IPS DF 4.7 (cell line): ENCODE results near the gene MRPL53.

Experiments used
- DNase-seq: peaks from one replicate; pipeline ENCODE4 v3.0.0-alpha.2; 2013; ENCODE audit warnings: low spot score; ENCODE audit errors: extremely low read depth

The MRPL53 gene

GRCh38 chr2:74472086-74472944 is at the start of gene MRPL53:
MRPL53 (minus strand) TSS chr2:74472680; CDS start chr2:74472660, 20 bp downstream.
- no peak for DNase-seq

- no peak for DNase-seq
Measured at GRCh38 chr2:74516650-74517049, 44.2 kb upstream of the MRPL53 start.

- DNase-seq: no peak
Measured at GRCh38 chr2:74515981-74516633, 43.6 kb upstream of the MRPL53 start.

- DNase-seq: no peak
Measured at GRCh38 chr2:74515271-74515980, 42.9 kb upstream of the MRPL53 start.

- no peak for DNase-seq
Measured at GRCh38 chr2:74514368-74515270, 42.1 kb upstream of the MRPL53 start, which contains the start of gene TLX2. TLX2 (plus strand) TSS chr2:74514450; CDS start chr2:74514807, 357 bp downstream.

- no peak for DNase-seq
Measured at GRCh38 chr2:74513605-74514367, 41.3 kb upstream of the MRPL53 start.

GRCh38 chr2:74512744-74513604 is 40.5 kb upstream of the MRPL53 start:
- DNase-seq: no peak

GRCh38 chr2:74511104-74511989 is 38.9 kb upstream of the MRPL53 start:
- DNase-seq: no peak

GRCh38 chr2:74510272-74510671 is 37.8 kb upstream of the MRPL53 start:
- DNase-seq: no peak

GRCh38 chr2:74507926-74508520 is 35.5 kb upstream of the MRPL53 start:
- no peak for DNase-seq

GRCh38 chr2:74507145-74507925 is 34.9 kb upstream of the MRPL53 start, which contains the start of gene PCGF1:
PCGF1 (minus strand) TSS chr2:74507695; CDS start chr2:74507668, 27 bp downstream.
- DNase-seq: peak; percentile 98

- DNase-seq: no peak
Measured at GRCh38 chr2:74505448-74506246, 33.2 kb upstream of the MRPL53 start.

GRCh38 chr2:74504591-74504990 is 32.1 kb upstream of the MRPL53 start:
- DNase-seq: no peak

GRCh38 chr2:74503506-74504475 is 31.3 kb upstream of the MRPL53 start:
- no peak for DNase-seq
